Measurements from ENCODE around the gene HK2.

Gene HK2

GRCh38 chr2:74922592-74923227 is 88.8 kb downstream of the HK2 start:
- DNase-seq (ENCODE audit: low read depth): no peak
- TF ChIP-seq CTCF (IDR thresholded peaks at IDR 0.05; ENCODE audit: low read depth, low read length, missing control alignments): no peak
- no peak overlapping the region for H3K4me3 ChIP-seq (ENCODE audit: low read depth, low read length)

DNA sequence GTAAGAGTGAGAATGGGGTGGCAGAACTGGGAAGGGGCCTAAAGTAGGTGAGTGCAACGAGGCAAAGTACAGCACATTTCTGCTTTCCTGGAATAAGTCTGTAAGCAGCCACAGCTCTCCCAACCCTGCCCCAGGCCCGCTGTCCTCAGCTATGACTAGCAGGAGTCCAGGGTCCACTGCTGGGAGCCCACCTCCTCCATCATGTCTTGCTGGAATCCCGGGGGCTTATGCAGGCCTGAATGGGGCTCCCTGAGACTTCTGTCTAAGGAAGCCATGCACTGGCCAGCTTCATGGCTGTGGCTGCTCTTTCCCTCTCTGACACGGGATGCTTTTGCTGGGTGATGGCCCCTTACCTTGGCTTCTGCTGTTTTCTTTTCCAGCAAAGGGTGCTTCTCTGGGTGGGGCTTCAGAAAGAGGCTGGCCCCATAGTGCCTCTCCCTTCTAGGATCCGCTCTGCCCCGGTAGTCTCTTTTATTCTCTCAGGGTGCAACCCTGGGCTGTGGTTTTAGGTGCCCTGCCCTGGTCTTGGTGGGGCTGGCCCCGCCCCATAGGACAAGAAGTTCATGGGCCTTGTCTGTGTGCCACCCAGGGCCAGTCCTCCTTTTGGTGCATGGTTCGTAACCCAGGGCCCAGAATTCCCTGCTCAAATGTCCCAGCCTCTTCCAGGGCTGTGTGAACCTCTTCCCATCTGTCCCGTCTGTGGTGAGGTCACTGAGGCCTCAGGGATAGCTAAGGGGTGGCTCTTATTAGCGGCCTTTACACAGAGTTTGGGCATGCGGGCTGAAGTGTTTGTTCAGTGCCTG is 90.7 kb downstream of the HK2 start:
- no peak overlapping the region for H3K4me3 ChIP-seq (ENCODE audit: low read depth, low read length)
- no peak for DNase-seq (ENCODE audit: low read depth)
- no peak for TF ChIP-seq CTCF (IDR thresholded peaks at IDR 0.05; ENCODE audit: low read depth, low read length, missing control alignments)

DNA sequence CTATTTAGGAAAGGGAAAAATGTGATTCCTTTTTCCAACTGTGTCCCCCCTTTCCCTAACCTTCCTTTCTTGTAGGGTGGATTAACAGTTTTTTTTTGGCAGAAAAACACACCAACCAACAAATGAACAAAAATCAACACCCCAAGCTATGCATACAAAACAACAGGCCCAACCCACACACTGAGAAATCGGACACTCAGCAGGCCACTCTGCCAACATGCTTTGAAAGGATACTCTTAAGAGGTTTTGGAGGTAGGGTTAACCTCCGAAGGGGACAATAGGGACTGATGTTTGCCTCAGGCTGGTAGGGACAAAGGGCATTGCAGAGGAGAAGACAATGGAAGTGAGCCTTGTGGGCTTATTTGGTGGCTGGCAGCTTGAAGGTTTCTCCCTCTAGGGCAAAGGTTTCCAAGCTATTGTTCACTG is 91.4 kb downstream of the HK2 start:
- TF ChIP-seq CTCF (IDR thresholded peaks at IDR 0.05; ENCODE audit: low read depth, low read length, missing control alignments): no peak
- no peak overlapping the region for H3K4me3 ChIP-seq (ENCODE audit: low read depth, low read length)
- no peak for DNase-seq (ENCODE audit: low read depth)

DNA sequence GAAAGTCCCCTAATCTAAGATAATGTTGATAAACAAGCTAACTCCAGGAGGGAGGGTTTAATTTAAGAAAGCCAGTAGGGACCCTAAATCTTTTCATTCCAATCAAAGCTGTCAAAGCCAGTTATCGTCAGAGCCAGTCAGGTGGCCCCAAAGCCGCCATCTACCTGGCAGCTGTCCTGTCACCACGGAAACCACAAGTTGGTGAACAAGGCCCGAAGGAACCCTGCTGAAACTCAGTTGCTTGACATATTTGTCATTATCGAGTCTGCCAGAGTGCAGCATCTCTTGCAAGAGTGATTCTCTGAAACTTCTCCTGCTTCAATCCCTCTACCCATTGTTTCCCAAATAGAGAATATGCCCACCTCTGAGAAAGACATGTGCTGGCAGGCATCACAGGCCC is 93.7 kb downstream of the HK2 start:
- DNase-seq (ENCODE audit: low read depth): no peak
- no peak for TF ChIP-seq CTCF (IDR thresholded peaks at IDR 0.05; ENCODE audit: low read depth, low read length, missing control alignments)
- no peak overlapping the region for H3K4me3 ChIP-seq (ENCODE audit: low read depth, low read length)

- no peak for TF ChIP-seq CTCF (IDR thresholded peaks at IDR 0.05; ENCODE audit: low read depth, low read length, missing control alignments)
- no peak for DNase-seq (ENCODE audit: low read depth)
- H3K4me3 ChIP-seq (ENCODE audit: low read depth, low read length): no peak overlapping the region
Observed at GRCh38 chr2:74930811-74931486, 97.0 kb downstream of the HK2 start.

DNA sequence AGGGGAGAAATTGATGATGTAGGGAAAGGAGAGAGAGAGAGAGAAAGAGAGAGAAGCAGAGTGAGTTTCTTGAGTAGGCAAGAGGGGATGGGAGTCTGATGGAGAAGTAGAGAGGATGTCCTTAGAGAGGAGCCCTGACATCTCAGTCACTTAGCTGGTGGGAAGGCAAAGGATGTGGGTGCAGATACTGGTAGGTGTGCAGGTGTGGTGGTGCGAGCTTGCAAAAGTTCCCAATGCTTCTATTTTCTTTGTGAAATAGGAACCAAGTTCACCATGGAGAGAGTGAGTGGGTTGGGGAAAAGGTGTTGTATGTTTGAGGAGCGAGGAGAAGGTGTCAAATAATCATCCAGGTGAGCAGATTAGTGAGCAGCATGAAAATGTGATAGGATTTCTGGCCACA is 98.0 kb downstream of the HK2 start:
- no peak for TF ChIP-seq CTCF (IDR thresholded peaks at IDR 0.05; ENCODE audit: low read depth, low read length, missing control alignments)
- H3K4me3 ChIP-seq (ENCODE audit: low read depth, low read length): no peak overlapping the region
- no peak for DNase-seq (ENCODE audit: low read depth)
